SH-SY5Y (cell line): ENCODE results near the gene GRAMD2B.

ENCODE experiments used
- GATA2 ChIP-seq: IDR thresholded peaks from 2 replicates; pipeline ENCODE4 v1.6.1; 2011; ENCODE audit warnings: mild to moderate bottlenecking, low read depth, low read length
- GATA3 ChIP-seq: IDR thresholded peaks from 2 replicates; pipeline ENCODE4 v1.6.1; 2011; ENCODE audit warnings: low read depth, mild to moderate bottlenecking, low read length, moderate library complexity

DNA sequence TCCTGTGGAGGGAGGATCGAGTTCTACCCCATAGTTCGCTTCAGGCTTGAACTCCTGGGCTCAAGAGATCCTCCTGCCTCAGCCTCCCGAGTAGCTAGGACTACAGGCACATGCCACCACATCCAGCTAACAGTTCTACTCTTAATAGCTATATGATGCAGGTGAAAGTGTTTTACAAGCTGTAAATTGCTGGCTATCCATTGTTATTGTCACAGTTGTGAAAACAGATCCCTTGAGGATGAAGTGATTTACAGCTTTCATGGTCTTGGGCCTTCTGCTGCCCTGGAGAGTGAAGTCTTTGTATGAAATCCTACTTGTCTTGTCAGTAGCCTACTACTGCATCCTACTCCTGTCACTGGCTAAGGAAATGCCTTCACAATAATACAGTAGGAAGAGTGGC, 48.0 kb downstream of the GRAMD2B start:
- no peak for TF ChIP-seq GATA2
- no peak for TF ChIP-seq GATA3
